SIG-M5 treated with dmso at 0.1 percent for 504 hours (cell line): ENCODE measurements around the gene DSCAML1.
A peak's percentile ranks its signal among the peaks of the same experiment; 100 is the strongest.

Experiments
- DNase-seq: peaks from one replicate; lab custom pipeline; 2025; ENCODE audit not compliant: unreplicated experiment; lab: John Stamatoyannopoulos, UW

The DSCAML1 gene

GRCh38 chr11:117562136-117562535, 234.9 kb downstream of the DSCAML1 start:
- DNase-seq, result no peak

- no peak for DNase-seq
These were observed 236.1 kb downstream of the DSCAML1 start for GRCh38 chr11:117560780-117561530.

GRCh38 chr11:117559698-117560097, 237.3 kb downstream of the DSCAML1 start:
- DNase-seq, result no peak

- no peak for DNase-seq
These were observed 239.7 kb downstream of the DSCAML1 start for GRCh38 chr11:117557361-117557760.

GRCh38 chr11:117554601-117555333, 242.2 kb downstream of the DSCAML1 start:
- peak; percentile 64 for DNase-seq

- DNase-seq, result no peak
These were observed 244.4 kb downstream of the DSCAML1 start for GRCh38 chr11:117552626-117553025.

GRCh38 chr11:117551761-117552343, 245.2 kb downstream of the DSCAML1 start:
- no peak for DNase-seq

GRCh38 chr11:117550466-117550865, 246.6 kb downstream of the DSCAML1 start:
- DNase-seq, result no peak

- no peak for DNase-seq
These were observed 247.6 kb downstream of the DSCAML1 start for GRCh38 chr11:117549417-117549816.

- DNase-seq, result no peak
These were observed 248.1 kb downstream of the DSCAML1 start for GRCh38 chr11:117548876-117549275.

GRCh38 chr11:117547946-117548345, 249.1 kb downstream of the DSCAML1 start:
- no peak for DNase-seq

- DNase-seq, result no peak
These were observed 249.7 kb downstream of the DSCAML1 start for GRCh38 chr11:117547195-117547850.

- DNase-seq, result no peak
These were observed 250.4 kb downstream of the DSCAML1 start for GRCh38 chr11:117546431-117547194.

GRCh38 chr11:117545706-117546105, 251.3 kb downstream of the DSCAML1 start:
- no peak for DNase-seq

- DNase-seq, result no peak
These were observed 252.8 kb downstream of the DSCAML1 start for GRCh38 chr11:117544130-117544800.

- DNase-seq, result no peak
These were observed 255.8 kb downstream of the DSCAML1 start for GRCh38 chr11:117541211-117541610.

GRCh38 chr11:117538263-117539135, 258.5 kb downstream of the DSCAML1 start:
- no peak for DNase-seq

GRCh38 chr11:117535850-117536411, 261.1 kb downstream of the DSCAML1 start:
- no peak for DNase-seq
